Measurements from ENCODE around the gene HHAT.

- TF ChIP-seq CTCF (IDR thresholded peaks at IDR 0.05; ENCODE audit: low read length) (no peak), EZH2 (optimal IDR thresholded peaks at IDR 0.05; ENCODE audit: low read depth, low read length) (no peak)
These were observed 14.5 kb downstream of the HHAT start for GRCh38 chr1:210342986-210343780.

All from MM.1S (cell line).